ENCODE measurements around the gene PC.

The PC gene

GRCh38 chr11:66851698-66852465 lies 106.3 kb downstream of the PC start:
- DNase-seq, result no peak

GRCh38 chr11:66851239-66851596 lies 107.0 kb downstream of the PC start:
- no peak for DNase-seq

GRCh38 chr11:66850588-66851238 lies 107.5 kb downstream of the PC start:
- DNase-seq, result no peak

- DNase-seq, result no peak
These were observed 108.0 kb downstream of the PC start for GRCh38 chr11:66850235-66850587.

- DNase-seq, result no peak
These were observed 108.5 kb downstream of the PC start for GRCh38 chr11:66849501-66850234.

GRCh38 chr11:66848671-66849500 lies 109.3 kb downstream of the PC start:
- no peak for DNase-seq

- DNase-seq, result no peak
These were observed 110.5 kb downstream of the PC start for GRCh38 chr11:66847461-66848232.

- no peak for DNase-seq
These were observed 111.5 kb downstream of the PC start for GRCh38 chr11:66846671-66847091.

- DNase-seq, result no peak
These were observed 112.3 kb downstream of the PC start for GRCh38 chr11:66845876-66846212.

GRCh38 chr11:66845143-66845875 lies 112.9 kb downstream of the PC start:
- DNase-seq, result no peak

GRCh38 chr11:66844496-66845142 lies 113.6 kb downstream of the PC start:
- DNase-seq, result no peak

GRCh38 chr11:66843776-66844495 lies 114.2 kb downstream of the PC start:
- DNase-seq, result no peak

GRCh38 chr11:66842896-66843775 lies 115.0 kb downstream of the PC start, which contains the start of gene RCE1:
RCE1 (plus strand) TSS chr11:66843441; CDS start chr11:66843456, 15 bp downstream.
- DNase-seq, result peak; percentile 65 to 88 (median 84)

GRCh38 chr11:66842501-66842895 lies 115.7 kb downstream of the PC start:
- DNase-seq, result no peak

GRCh38 chr11:66841861-66842260 lies 116.3 kb downstream of the PC start:
- DNase-seq, result no peak

GRCh38 chr11:66840317-66841091 lies 117.7 kb downstream of the PC start:
- no peak for DNase-seq

- no peak for DNase-seq
These were observed 122.3 kb downstream of the PC start for GRCh38 chr11:66835768-66836405.

- no peak for DNase-seq
These were observed 123.2 kb downstream of the PC start for GRCh38 chr11:66834943-66835342.

Measured in activated naive CD4-positive, alpha-beta T cell (primary cell).